NOMO-1 treated with dmso at 0.1 percent for 144 hours (cell line): ENCODE data around the gene CYB5R4.

Source experiments
- DNase-seq: peaks from one replicate; lab custom pipeline; 2025; ENCODE audit not compliant: unreplicated experiment; lab: John Stamatoyannopoulos, UW

Gene CYB5R4

GRCh38 chr6:83976037-83976755, 116.7 kb downstream of the CYB5R4 start:
- DNase-seq: no peak

GRCh38 chr6:83976871-83977270, 117.4 kb downstream of the CYB5R4 start:
- no peak for DNase-seq

- DNase-seq: no peak
Measured at GRCh38 chr6:83978324-83978734, 118.8 kb downstream of the CYB5R4 start.

GRCh38 chr6:83978997-83979396, 119.5 kb downstream of the CYB5R4 start:
- no peak for DNase-seq

- no peak for DNase-seq
Measured at GRCh38 chr6:83984411-83984810, 124.9 kb downstream of the CYB5R4 start.

GRCh38 chr6:83985308-83985713, 125.8 kb downstream of the CYB5R4 start:
- DNase-seq: no peak

GRCh38 chr6:83985715-83986114, 126.2 kb downstream of the CYB5R4 start:
- no peak for DNase-seq

- no peak for DNase-seq
Measured at GRCh38 chr6:83998021-83998584, 138.6 kb downstream of the CYB5R4 start.

GRCh38 chr6:84001119-84001518, 141.6 kb downstream of the CYB5R4 start:
- no peak for DNase-seq

- DNase-seq: no peak
Measured at GRCh38 chr6:84002226-84002625, 142.7 kb downstream of the CYB5R4 start.

- no peak for DNase-seq
Measured at GRCh38 chr6:84003131-84003530, 143.6 kb downstream of the CYB5R4 start.

- no peak for DNase-seq
Measured at GRCh38 chr6:84003654-84004053, 144.2 kb downstream of the CYB5R4 start.

- no peak for DNase-seq
Measured at GRCh38 chr6:84007871-84008270, 148.4 kb downstream of the CYB5R4 start.

- DNase-seq: no peak
Measured at GRCh38 chr6:84013354-84013753, 153.9 kb downstream of the CYB5R4 start.

GRCh38 chr6:84013931-84014330, 154.4 kb downstream of the CYB5R4 start:
- DNase-seq: no peak

- no peak for DNase-seq
Measured at GRCh38 chr6:84016029-84016428, 156.5 kb downstream of the CYB5R4 start.
